ENCODE data around the gene YARS1. TPM values are rescaled to one million over a fixed set of nuclear protein-coding genes. Genes with fewer than 3 reads are reported as not detected.

Gene YARS1
- total RNA-seq, 4 donors from 2014 or later, result 23.9 to 54.5 (median 33.8) TPM

GRCh38 chr1:32768110-32768850, 48.9 kb downstream of the YARS1 start:
- Histone ChIP-seq H3K27me3 (no peaks in the 10 kb centered on the region), H3K4me3 (no peak overlapping the region), H3K27ac (peak overlapping the region in 2 of 4 donors; percentile 9 to 51), H3K36me3 (peaks cover 0 to 7% (median 0%) of the 10 kb centered on the region in 4 donors), H3K9me3 (no peaks in the 10 kb centered on the region), H3K4me1 (peaks cover 18 to 35% (median 21%) of the 10 kb centered on the region in 4 donors)
- TF ChIP-seq CTCF (IDR thresholded peaks at IDR 0.05) (no peak), EP300 (IDR thresholded peaks at IDR 0.05; ENCODE audit: low read depth) (no peak), POLR2A (IDR thresholded peaks at IDR 0.05) (no peak), POLR2AphosphoS5 (IDR thresholded peaks at IDR 0.05) (no peak)
- DNase-seq, result no peak
- in situ Hi-C loops (cut with MboI; ENCODE audit: low pct_ligation_motif_present in 1 of 4, low pct_unique_long_range_greater_than_20kb in 1 of 4, low sequenced_read_pairs in 3 of 4) (no loop called here), intact Hi-C loops (cut with DNase I; ENCODE audit: low total_unique reads) (no loop called here)
- 83% methylated on average over 16 of the region's 16 CpGs; no CpG with 5 or more reads in 1 of the 2 donors for WGBS, 2 donors (ENCODE audit: low coverage in 1 of 2)

GRCh38 chr1:32767641-32768040, 49.5 kb downstream of the YARS1 start:
- WGBS, 2 donors (ENCODE audit: low coverage in 1 of 2), result 50% methylated on average over 5 of the region's 5 CpGs; no CpG with 5 or more reads in 1 of the 2 donors
- Histone ChIP-seq H3K9me3 (no peaks in the 10 kb centered on the region), H3K4me1 (peaks cover 15 to 40% (median 19%) of the 10 kb centered on the region in 4 donors), H3K27ac (peak overlapping the region in 2 of 4 donors; percentile 9 to 51), H3K36me3 (peaks cover 0 to 7% (median 0%) of the 10 kb centered on the region in 4 donors), H3K4me3 (no peak overlapping the region), H3K27me3 (no peaks in the 10 kb centered on the region)
- DNase-seq, result no peak
- TF ChIP-seq EP300 (IDR thresholded peaks at IDR 0.05; ENCODE audit: low read depth) (no peak), CTCF (IDR thresholded peaks at IDR 0.05) (no peak), POLR2A (IDR thresholded peaks at IDR 0.05) (no peak), POLR2AphosphoS5 (IDR thresholded peaks at IDR 0.05) (no peak)
- in situ Hi-C loops (cut with MboI; ENCODE audit: low pct_ligation_motif_present in 1 of 4, low pct_unique_long_range_greater_than_20kb in 1 of 4, low sequenced_read_pairs in 3 of 4) (no loop called here), intact Hi-C loops (cut with DNase I; ENCODE audit: low total_unique reads) (no loop called here)

GRCh38 chr1:32767156-32767555, 50.0 kb downstream of the YARS1 start:
- DNase-seq, result no peak

More at GRCh38 chr1:32767156-32767555, 50.0 kb downstream of the YARS1 start:
- Histone ChIP-seq H3K4me1 (peaks cover 14 to 45% (median 21%) of the 10 kb centered on the region in 4 donors), H3K36me3 (peaks cover 0 to 7% (median 0%) of the 10 kb centered on the region in 4 donors), H3K27ac (peak overlapping the region; percentile 28 to 51 (median 40)), H3K9me3 (no peaks in the 10 kb centered on the region), H3K4me3 (no peak overlapping the region), H3K27me3 (no peaks in the 10 kb centered on the region)
- TF ChIP-seq POLR2AphosphoS5 (IDR thresholded peaks at IDR 0.05) (no peak), POLR2A (IDR thresholded peaks at IDR 0.05) (no peak), EP300 (IDR thresholded peaks at IDR 0.05; ENCODE audit: low read depth) (no peak), CTCF (IDR thresholded peaks at IDR 0.05) (no peak)
- intact Hi-C loops (cut with DNase I; ENCODE audit: low total_unique reads), result no loop called here
- 51% methylated on average over 8 of the region's 8 CpGs; no CpG with 5 or more reads in 1 of the 2 donors for WGBS, 2 donors (ENCODE audit: low coverage in 1 of 2)
- in situ Hi-C loops (cut with MboI; ENCODE audit: low pct_ligation_motif_present in 1 of 4, low pct_unique_long_range_greater_than_20kb in 1 of 4, low sequenced_read_pairs in 3 of 4), result no loop called here

Measured in transverse colon (tissue), 4 donors.